ENCODE measurements around the gene ATP8A2.

DNA sequence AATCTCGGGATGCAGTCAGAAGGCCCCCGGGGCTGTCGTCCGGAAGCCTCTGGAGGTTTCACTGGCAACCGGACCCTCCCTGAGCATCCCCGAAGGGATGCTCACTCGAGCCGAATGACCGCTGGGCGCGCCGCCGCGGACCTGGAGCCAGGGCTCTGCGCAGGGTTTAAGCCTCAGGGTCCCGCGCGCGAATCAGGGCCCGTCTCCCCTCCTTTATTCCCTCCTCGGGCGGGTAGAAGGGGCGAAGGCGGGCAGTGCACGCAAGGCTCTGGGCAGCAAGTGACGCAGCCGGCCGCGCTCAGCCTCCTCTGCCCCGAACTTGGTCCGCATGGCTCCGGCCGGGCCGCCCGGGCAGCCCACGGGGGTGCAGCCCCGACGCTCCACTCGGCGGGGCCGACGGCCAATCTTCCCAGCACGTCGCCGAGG, 679.5 kb downstream of the ATP8A2 start:
- TF ChIP-seq CTCF (IDR thresholded peaks at IDR 0.05) (no peak), POLR2A (IDR thresholded peaks at IDR 0.05) (no peak)
